ENCODE results near the gene MTCL1. TPM values are rescaled to one million over a fixed set of nuclear protein-coding genes. Genes with fewer than 3 reads are reported as not detected.

The MTCL1 gene
- total RNA-seq, 6 experiments from 2014 or later, result 1.4 to 7.4 (median 3.6) TPM

GRCh38 chr18:8741117-8741516 is 35.8 kb downstream of the MTCL1 start:
- ATAC-seq (no peak), DNase-seq (no peak)
- H3K36me3 ChIP-seq, result no peaks in the 10 kb centered on the region
- no peaks in the 10 kb centered on the region for H3K4me1 ChIP-seq
- H3K27ac ChIP-seq, result no peak overlapping the region
- 60% methylated on average over 1 of the region's 1 CpG for WGBS (ENCODE audit: insufficient coverage, low coverage, low lambda C conversion rate, missing lambda C conversion rate)
- no peaks in the 10 kb centered on the region for H3K9me3 ChIP-seq
- H3K4me3 ChIP-seq, result no peak overlapping the region
- TF ChIP-seq, protein P1, sequence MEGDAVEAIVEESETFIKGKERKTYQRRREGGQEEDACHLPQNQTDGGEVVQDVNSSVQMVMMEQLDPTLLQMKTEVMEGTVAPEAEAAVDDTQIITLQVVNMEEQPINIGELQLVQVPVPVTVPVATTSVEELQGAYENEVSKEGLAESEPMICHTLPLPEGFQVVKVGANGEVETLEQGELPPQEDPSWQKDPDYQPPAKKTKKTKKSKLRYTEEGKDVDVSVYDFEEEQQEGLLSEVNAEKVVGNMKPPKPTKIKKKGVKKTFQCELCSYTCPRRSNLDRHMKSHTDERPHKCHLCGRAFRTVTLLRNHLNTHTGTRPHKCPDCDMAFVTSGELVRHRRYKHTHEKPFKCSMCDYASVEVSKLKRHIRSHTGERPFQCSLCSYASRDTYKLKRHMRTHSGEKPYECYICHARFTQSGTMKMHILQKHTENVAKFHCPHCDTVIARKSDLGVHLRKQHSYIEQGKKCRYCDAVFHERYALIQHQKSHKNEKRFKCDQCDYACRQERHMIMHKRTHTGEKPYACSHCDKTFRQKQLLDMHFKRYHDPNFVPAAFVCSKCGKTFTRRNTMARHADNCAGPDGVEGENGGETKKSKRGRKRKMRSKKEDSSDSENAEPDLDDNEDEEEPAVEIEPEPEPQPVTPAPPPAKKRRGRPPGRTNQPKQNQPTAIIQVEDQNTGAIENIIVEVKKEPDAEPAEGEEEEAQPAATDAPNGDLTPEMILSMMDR (IDR thresholded peaks at IDR 0.05), result no peak
- no peak for TF ChIP-seq POLR2A (IDR thresholded peaks at IDR 0.05)
- intact Hi-C loops (cut with DNase I), result no loop called here
- no peaks in the 10 kb centered on the region for H3K27me3 ChIP-seq

DNA sequence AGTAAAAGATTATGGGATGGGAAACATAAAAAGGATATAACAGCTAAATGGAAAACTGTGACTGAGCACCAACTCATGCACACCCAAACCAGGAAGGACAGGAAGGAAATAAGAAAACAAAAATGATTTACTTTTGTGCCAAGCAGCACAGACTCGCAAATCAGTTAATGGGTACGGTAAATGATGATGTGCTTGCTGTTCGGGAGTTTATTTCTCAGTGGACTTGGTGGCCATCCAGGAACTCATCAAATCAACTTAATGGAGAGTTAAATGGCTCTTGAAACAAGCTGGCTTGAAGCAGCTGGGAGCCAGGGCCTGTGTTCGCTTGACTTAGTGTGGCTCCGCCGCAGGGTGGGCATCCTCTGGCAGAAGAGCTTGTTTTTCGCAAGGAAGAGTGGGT is 36.2 kb downstream of the MTCL1 start:
- Histone ChIP-seq H3K27ac (no peak overlapping the region), H3K36me3 (no peaks in the 10 kb centered on the region), H3K4me1 (no peaks in the 10 kb centered on the region), H3K4me3 (no peak overlapping the region), H3K27me3 (no peaks in the 10 kb centered on the region), H3K9me3 (no peaks in the 10 kb centered on the region)
- ATAC-seq (no peak), DNase-seq (no peak)
- no peak for TF ChIP-seq POLR2A (IDR thresholded peaks at IDR 0.05)
- TF ChIP-seq, protein P1 (IDR thresholded peaks at IDR 0.05), result no peak
- intact Hi-C loops (cut with DNase I), result no loop called here
- WGBS (ENCODE audit: insufficient coverage, low coverage, low lambda C conversion rate, missing lambda C conversion rate), result 62% methylated on average over 4 of the region's 7 CpGs

DNA sequence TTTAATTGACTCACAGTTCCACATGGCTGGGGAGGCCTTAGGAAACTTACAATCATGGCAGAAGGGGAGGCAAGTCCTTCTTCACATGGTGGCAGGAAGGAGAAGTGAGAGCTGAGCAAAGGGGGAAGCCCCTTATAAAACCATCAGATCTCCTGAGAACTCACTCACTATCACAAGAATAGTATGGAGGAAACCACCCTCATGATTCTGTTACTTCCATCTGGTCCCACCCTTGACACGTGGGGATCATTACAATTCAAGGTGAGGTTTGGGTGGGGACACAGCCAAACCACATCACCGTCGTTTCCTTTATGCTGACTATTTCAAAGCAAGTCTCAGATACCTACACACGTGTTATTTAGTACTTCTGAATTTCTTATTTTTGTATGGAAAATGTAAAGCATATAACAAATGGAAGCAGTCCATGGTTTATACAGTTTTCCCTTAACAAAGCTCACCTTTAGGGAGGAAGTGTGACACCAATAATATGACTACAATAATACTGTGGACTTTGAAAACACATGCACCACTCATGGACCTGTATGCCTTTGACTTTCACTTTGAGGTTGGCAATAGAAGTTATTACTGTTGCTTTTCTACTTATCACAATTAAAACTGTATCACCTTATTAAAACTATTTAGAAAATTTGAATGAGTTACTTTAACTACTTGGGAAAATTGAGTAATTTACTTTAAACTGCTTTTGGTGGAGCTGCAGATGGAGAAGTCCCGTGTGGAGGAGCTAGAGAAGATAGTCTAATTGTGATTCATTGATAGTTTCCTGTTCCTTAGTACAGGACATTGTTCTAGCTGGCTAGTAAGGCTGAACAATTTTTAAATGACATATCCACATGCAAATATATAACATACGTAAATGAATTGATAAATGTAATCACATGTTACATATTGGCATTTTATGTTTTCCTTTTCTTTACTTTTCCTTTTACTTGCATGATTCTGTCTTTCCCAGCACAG is 37.3 kb downstream of the MTCL1 start:
- TF ChIP-seq, protein P1 (IDR thresholded peaks at IDR 0.05), result no peak
- no peak for TF ChIP-seq POLR2A (IDR thresholded peaks at IDR 0.05)
- 82% methylated on average over 6 of the region's 6 CpGs for WGBS (ENCODE audit: insufficient coverage, low coverage, low lambda C conversion rate, missing lambda C conversion rate)
- Histone ChIP-seq H3K36me3 (no peaks in the 10 kb centered on the region), H3K4me3 (no peak overlapping the region), H3K27me3 (no peaks in the 10 kb centered on the region), H3K27ac (no peak overlapping the region), H3K9me3 (no peaks in the 10 kb centered on the region), H3K4me1 (no peaks in the 10 kb centered on the region)
- intact Hi-C loops (cut with DNase I), result no loop called here
- ATAC-seq, result no peak
- DNase-seq, result no peak

DNA sequence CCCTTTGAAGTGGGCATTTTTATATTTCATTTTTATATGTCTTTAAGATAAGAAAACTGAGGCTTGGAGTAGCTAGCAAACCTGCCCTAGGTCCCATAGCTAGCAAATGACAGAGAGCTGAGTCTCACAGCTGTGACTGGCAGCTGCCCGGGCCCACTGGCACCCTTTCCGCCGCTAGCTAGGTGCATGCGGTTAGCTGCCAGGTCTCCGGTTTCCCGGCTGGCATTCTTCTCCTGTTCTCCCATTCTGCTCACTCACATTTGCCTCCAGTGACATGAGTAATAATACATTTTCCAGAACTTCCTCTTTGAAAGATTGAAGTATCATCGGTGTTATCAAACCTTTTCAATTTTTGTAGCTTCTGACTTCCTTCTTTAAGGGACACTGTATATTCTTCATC is 38.7 kb downstream of the MTCL1 start:
- Histone ChIP-seq H3K9me3 (no peaks in the 10 kb centered on the region), H3K4me3 (no peak overlapping the region), H3K27ac (no peak overlapping the region), H3K36me3 (no peaks in the 10 kb centered on the region), H3K27me3 (no peaks in the 10 kb centered on the region), H3K4me1 (no peaks in the 10 kb centered on the region)
- WGBS (ENCODE audit: insufficient coverage, low coverage, low lambda C conversion rate, missing lambda C conversion rate), result 88% methylated on average over 5 of the region's 7 CpGs
- ATAC-seq (no peak), DNase-seq (no peak)
- TF ChIP-seq, protein P1 (IDR thresholded peaks at IDR 0.05), result no peak
- TF ChIP-seq POLR2A (IDR thresholded peaks at IDR 0.05), result no peak
- intact Hi-C loops (cut with DNase I), result no loop called here

Measured in right lobe of liver (tissue), 6 donors.